HepG2 (cell line): ENCODE results near the gene SIGLEC14. TPM values are rescaled to one million over a fixed set of nuclear protein-coding genes. Genes with fewer than 3 reads are reported as not detected.

Experiments
- FOXP1 ChIP-seq, 2 experiments: fragments of 450-650 bp in 1 of 2; IDR thresholded peaks; 2 replicates each; pipeline ENCODE4 v1.6.1; 2017 to 2018; ENCODE audit warnings: antibody characterized with exemption in 1 of 2
- HHEX ChIP-seq: IDR thresholded peaks from 2 replicates; pipeline ENCODE4 v1.6.1; 2016; ENCODE audit warnings: control low read depth
- HMG20A ChIP-seq: IDR thresholded peaks from 2 replicates; pipeline ENCODE4 v1.6.1; 2016; ENCODE audit warnings: borderline replicate concordance
- MLLT10 ChIP-seq: sonication (generic); formaldehyde crosslinking; IDR thresholded peaks from 2 replicates; pipeline ENCODE4 v1.4.0; 2020; ENCODE audit warnings: missing genetic modification reagents
- NKX3-1 ChIP-seq: sonication (generic); formaldehyde crosslinking; IDR thresholded peaks from 2 replicates; pipeline ENCODE4 v1.5.0; 2020; ENCODE audit warnings: missing genetic modification reagents
- ONECUT2 ChIP-seq: sonication (generic); formaldehyde crosslinking; IDR thresholded peaks from 2 replicates; pipeline ENCODE4 v1.4.0; 2020; ENCODE audit warnings: missing genetic modification reagents
- RFXANK ChIP-seq: IDR thresholded peaks from 2 replicates; pipeline ENCODE4 v1.6.1; 2016
- SMAD3 ChIP-seq: sonication (generic); formaldehyde crosslinking; IDR thresholded peaks from 2 replicates; pipeline ENCODE4 v1.4.0; 2020; ENCODE audit warnings: missing genetic modification reagents
- SNAPC2 ChIP-seq: sonication (generic); formaldehyde crosslinking; IDR thresholded peaks from 2 replicates; pipeline ENCODE4 v1.8.1; 2022; ENCODE audit warnings: mild to moderate bottlenecking, missing genetic modification reagents
- ZNF546 ChIP-seq: sonication (generic); formaldehyde crosslinking; conservative IDR thresholded peaks from 2 replicates; pipeline ENCODE4 v1.8.1; 2023; ENCODE audit warnings: mild to moderate bottlenecking, missing genetic modification reagents
- ZSCAN25 ChIP-seq: sonication (generic); formaldehyde crosslinking; IDR thresholded peaks from 2 replicates; pipeline ENCODE4 v1.8.0; 2022; ENCODE audit warnings: mild to moderate bottlenecking, missing genetic modification reagents
- polyA plus RNA-seq, 8 experiments: library from polyadenylated mRNA; depleted of rRNA in 3 of 8; stranded (reverse) in 7 of 8; unstranded in 1 of 8; fragments of >200 nt; fragmentation: Illumina TruSeq in 4 of 8; extraction: Trizol in 4 of 8; gene quantifications; 2 replicates each; pipeline versions ENCODE4 v1.2.1 to v1.2.3, GENCODE V29; 2011 to 2016; ENCODE audit warnings: low read depth in 4 of 8, missing spikeins in 1 of 8, mixed read lengths in 1 of 8; ENCODE audit not compliant: insufficient read depth in 1 of 8
- total RNA-seq, 5 experiments: library from RNA; depleted of rRNA; stranded (reverse); fragments of >200 nt; fragmentation: Illumina TruSeq; extraction: Trizol; gene quantifications; 2 replicates each; pipeline ENCODE4 v1.2.3, GENCODE V29; 2016; ENCODE audit warnings: low read depth in 1 of 5
- TF ChIP-seq, protein P1 (sequence below): sonication (generic); formaldehyde crosslinking; conservative IDR thresholded peaks from 2 replicates; pipeline ENCODE4 v1.4.0; 2020; ENCODE audit warnings: missing genetic modification reagents
- TF ChIP-seq, protein P2 (sequence below): sonication (generic); formaldehyde crosslinking; IDR thresholded peaks from 2 replicates; pipeline ENCODE4 v1.5.0; 2020; ENCODE audit warnings: missing genetic modification reagents
- TF ChIP-seq, protein P3 (sequence below): sonication (generic); formaldehyde crosslinking; IDR thresholded peaks from 2 replicates; pipeline ENCODE4 v1.5.0; 2020; ENCODE audit warnings: mild to moderate bottlenecking, missing genetic modification reagents
- TF ChIP-seq, protein P4 (sequence below): sonication (generic); formaldehyde crosslinking; IDR thresholded peaks from 2 replicates; pipeline ENCODE4 v1.5.0; 2020; ENCODE audit warnings: mild to moderate bottlenecking, missing genetic modification reagents
- TF ChIP-seq, protein P5 (sequence below): sonication (generic); formaldehyde crosslinking; IDR thresholded peaks from 2 replicates; pipeline ENCODE4 v1.5.1; 2020; ENCODE audit warnings: mild to moderate bottlenecking, missing genetic modification reagents, borderline replicate concordance

Gene SIGLEC14
- total and polyA plus RNA-seq, 2 of the 13 experiments (the other 11 are each of a cell fraction or from before 2014, with no cell fraction given) = 0.05 to 0.09 TPM

DNA sequence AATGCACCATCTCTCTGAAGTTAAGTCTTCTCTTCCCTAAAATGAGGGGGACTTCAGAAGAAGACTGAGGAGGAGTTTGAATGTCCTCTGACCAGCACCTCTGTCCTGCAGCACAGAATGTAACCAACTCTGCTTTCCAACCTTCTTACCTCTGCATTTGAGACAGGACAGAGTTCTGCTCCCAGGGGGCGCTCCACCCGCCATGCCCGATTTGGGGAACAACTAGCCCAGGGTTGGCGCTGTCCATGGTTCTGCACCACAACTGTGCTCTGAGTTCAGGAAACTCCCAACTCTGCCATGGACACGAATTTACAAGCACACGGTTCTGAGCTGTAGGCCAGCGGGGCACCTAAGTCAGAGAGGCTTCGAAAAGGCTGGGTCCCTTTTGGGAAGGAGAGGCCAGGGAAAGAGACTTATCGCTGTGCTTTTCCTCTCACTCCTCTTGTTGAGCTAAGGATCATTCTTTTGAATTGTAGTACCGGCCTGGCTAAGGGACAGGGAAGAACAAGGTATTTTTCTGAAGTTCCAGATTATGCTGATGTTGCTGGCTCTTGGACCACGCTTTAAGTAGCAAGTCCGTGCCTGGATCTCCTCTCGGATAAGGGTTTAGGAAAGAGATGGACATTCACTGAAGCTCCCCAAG lies 38.6 kb downstream of the SIGLEC14 start (continued):
- TF ChIP-seq, protein P1, sequence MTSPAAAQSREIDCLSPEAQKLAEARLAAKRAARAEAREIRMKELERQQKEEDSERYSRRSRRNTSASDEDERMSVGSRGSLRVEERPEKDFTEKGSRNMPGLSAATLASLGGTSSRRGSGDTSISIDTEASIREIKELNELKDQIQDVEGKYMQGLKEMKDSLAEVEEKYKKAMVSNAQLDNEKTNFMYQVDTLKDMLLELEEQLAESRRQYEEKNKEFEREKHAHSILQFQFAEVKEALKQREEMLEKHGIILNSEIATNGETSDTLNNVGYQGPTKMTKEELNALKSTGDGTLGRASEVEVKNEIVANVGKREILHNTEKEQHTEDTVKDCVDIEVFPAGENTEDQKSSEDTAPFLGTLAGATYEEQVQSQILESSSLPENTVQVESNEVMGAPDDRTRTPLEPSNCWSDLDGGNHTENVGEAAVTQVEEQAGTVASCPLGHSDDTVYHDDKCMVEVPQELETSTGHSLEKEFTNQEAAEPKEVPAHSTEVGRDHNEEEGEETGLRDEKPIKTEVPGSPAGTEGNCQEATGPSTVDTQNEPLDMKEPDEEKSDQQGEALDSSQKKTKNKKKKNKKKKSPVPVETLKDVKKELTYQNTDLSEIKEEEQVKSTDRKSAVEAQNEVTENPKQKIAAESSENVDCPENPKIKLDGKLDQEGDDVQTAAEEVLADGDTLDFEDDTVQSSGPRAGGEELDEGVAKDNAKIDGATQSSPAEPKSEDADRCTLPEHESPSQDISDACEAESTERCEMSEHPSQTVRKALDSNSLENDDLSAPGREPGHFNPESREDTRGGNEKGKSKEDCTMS (CRISPR knock-in tag) = peak; percentile 89; the same call in 1 of the 2 replicates
- TF ChIP-seq, protein P2, sequence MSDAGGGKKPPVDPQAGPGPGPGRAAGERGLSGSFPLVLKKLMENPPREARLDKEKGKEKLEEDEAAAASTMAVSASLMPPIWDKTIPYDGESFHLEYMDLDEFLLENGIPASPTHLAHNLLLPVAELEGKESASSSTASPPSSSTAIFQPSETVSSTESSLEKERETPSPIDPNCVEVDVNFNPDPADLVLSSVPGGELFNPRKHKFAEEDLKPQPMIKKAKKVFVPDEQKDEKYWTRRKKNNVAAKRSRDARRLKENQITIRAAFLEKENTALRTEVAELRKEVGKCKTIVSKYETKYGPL (CRISPR knock-in tag) = peak; percentile 82; the same call in 1 of the 2 replicates
- TF ChIP-seq ONECUT2 (CRISPR knock-in tag) (peak; percentile 55; the same call in 1 of the 2 replicates), SMAD3 (peak; percentile 95), FOXP1 (IDR thresholded peaks at IDR 0.05) (no peak), FOXP1 (CRISPR knock-in tag; IDR thresholded peaks at IDR 0.05) (peak; percentile 31; the same call in 1 of the 2 replicates), ZNF546 (CRISPR knock-in tag) (peak; percentile 89), NKX3-1 (CRISPR knock-in tag) (peak; percentile 91), ZSCAN25 (CRISPR knock-in tag) (peak; percentile 77; the same call in 1 of the 2 replicates), RFXANK (CRISPR knock-in tag) (peak; percentile 75; the same call in 1 of the 2 replicates), HMG20A (CRISPR knock-in tag) (no peak), HHEX (CRISPR knock-in tag) (no peak), SNAPC2 (CRISPR knock-in tag) (0 out of 2 replicates have a peak, but pooled peaks have one; percentile 58), MLLT10 (no peak)
- TF ChIP-seq, protein P3, sequence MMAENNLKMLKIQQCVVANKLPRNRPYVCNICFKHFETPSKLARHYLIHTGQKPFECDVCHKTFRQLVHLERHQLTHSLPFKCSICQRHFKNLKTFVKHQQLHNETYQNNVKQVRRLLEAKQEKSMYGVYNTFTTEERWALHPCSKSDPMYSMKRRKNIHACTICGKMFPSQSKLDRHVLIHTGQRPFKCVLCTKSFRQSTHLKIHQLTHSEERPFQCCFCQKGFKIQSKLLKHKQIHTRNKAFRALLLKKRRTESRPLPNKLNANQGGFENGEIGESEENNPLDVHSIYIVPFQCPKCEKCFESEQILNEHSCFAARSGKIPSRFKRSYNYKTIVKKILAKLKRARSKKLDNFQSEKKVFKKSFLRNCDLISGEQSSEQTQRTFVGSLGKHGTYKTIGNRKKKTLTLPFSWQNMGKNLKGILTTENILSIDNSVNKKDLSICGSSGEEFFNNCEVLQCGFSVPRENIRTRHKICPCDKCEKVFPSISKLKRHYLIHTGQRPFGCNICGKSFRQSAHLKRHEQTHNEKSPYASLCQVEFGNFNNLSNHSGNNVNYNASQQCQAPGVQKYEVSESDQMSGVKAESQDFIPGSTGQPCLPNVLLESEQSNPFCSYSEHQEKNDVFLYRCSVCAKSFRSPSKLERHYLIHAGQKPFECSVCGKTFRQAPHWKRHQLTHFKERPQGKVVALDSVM (CRISPR knock-in tag) = no peak
- TF ChIP-seq, protein P4, sequence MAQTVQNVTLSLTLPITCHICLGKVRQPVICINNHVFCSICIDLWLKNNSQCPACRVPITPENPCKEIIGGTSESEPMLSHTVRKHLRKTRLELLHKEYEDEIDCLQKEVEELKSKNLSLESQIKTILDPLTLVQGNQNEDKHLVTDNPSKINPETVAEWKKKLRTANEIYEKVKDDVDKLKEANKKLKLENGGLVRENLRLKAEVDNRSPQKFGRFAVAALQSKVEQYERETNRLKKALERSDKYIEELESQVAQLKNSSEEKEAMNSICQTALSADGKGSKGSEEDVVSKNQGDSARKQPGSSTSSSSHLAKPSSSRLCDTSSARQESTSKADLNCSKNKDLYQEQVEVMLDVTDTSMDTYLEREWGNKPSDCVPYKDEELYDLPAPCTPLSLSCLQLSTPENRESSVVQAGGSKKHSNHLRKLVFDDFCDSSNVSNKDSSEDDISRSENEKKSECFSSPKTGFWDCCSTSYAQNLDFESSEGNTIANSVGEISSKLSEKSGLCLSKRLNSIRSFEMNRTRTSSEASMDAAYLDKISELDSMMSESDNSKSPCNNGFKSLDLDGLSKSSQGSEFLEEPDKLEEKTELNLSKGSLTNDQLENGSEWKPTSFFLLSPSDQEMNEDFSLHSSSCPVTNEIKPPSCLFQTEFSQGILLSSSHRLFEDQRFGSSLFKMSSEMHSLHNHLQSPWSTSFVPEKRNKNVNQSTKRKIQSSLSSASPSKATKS = peak; percentile 76; the same call in 1 of the 2 replicates
- TF ChIP-seq, protein P5, sequence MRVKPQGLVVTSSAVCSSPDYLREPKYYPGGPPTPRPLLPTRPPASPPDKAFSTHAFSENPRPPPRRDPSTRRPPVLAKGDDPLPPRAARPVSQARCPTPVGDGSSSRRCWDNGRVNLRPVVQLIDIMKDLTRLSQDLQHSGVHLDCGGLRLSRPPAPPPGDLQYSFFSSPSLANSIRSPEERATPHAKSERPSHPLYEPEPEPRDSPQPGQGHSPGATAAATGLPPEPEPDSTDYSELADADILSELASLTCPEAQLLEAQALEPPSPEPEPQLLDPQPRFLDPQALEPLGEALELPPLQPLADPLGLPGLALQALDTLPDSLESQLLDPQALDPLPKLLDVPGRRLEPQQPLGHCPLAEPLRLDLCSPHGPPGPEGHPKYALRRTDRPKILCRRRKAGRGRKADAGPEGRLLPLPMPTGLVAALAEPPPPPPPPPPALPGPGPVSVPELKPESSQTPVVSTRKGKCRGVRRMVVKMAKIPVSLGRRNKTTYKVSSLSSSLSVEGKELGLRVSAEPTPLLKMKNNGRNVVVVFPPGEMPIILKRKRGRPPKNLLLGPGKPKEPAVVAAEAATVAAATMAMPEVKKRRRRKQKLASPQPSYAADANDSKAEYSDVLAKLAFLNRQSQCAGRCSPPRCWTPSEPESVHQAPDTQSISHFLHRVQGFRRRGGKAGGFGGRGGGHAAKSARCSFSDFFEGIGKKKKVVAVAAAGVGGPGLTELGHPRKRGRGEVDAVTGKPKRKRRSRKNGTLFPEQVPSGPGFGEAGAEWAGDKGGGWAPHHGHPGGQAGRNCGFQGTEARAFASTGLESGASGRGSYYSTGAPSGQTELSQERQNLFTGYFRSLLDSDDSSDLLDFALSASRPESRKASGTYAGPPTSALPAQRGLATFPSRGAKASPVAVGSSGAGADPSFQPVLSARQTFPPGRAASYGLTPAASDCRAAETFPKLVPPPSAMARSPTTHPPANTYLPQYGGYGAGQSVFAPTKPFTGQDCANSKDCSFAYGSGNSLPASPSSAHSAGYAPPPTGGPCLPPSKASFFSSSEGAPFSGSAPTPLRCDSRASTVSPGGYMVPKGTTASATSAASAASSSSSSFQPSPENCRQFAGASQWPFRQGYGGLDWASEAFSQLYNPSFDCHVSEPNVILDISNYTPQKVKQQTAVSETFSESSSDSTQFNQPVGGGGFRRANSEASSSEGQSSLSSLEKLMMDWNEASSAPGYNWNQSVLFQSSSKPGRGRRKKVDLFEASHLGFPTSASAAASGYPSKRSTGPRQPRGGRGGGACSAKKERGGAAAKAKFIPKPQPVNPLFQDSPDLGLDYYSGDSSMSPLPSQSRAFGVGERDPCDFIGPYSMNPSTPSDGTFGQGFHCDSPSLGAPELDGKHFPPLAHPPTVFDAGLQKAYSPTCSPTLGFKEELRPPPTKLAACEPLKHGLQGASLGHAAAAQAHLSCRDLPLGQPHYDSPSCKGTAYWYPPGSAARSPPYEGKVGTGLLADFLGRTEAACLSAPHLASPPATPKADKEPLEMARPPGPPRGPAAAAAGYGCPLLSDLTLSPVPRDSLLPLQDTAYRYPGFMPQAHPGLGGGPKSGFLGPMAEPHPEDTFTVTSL (CRISPR knock-in tag) = no peak
